Measurements from ENCODE around the gene ZNF79.

The ZNF79 gene

GRCh38 chr9:127398715-127399400 lies 25.3 kb upstream of the ZNF79 start:
- DNase-seq = no peak

- DNase-seq = no peak
These were observed 24.4 kb upstream of the ZNF79 start for GRCh38 chr9:127399736-127400269.

- no peak for DNase-seq
These were observed 21.6 kb upstream of the ZNF79 start for GRCh38 chr9:127402401-127403090.

- DNase-seq = no peak
These were observed 20.5 kb upstream of the ZNF79 start for GRCh38 chr9:127403507-127404192.

GRCh38 chr9:127404631-127405030 lies 19.6 kb upstream of the ZNF79 start:
- no peak for DNase-seq

GRCh38 chr9:127405344-127406125 lies 18.6 kb upstream of the ZNF79 start:
- no peak for DNase-seq

- no peak for DNase-seq
These were observed 17.2 kb upstream of the ZNF79 start for GRCh38 chr9:127406799-127407491.

- DNase-seq = no peak
These were observed 16.7 kb upstream of the ZNF79 start for GRCh38 chr9:127407492-127407843.

- no peak for DNase-seq
These were observed 13.1 kb upstream of the ZNF79 start for GRCh38 chr9:127411122-127411521.

GRCh38 chr9:127415141-127415540 lies 9.0 kb upstream of the ZNF79 start:
- DNase-seq = no peak

- no peak for DNase-seq
These were observed 8.5 kb upstream of the ZNF79 start for GRCh38 chr9:127415657-127416056.

GRCh38 chr9:127417131-127418036 lies 6.8 kb upstream of the ZNF79 start:
- DNase-seq = no peak

- no peak for DNase-seq
These were observed 6.1 kb upstream of the ZNF79 start for GRCh38 chr9:127418037-127418471.

GRCh38 chr9:127419348-127419747 lies 4.8 kb upstream of the ZNF79 start:
- no peak for DNase-seq

- no peak for DNase-seq
These were observed 3.1 kb upstream of the ZNF79 start for GRCh38 chr9:127421057-127421456.

GRCh38 chr9:127422133-127422782 lies 1.9 kb upstream of the ZNF79 start:
- no peak for DNase-seq

- no peak for DNase-seq
These were observed 1.4 kb upstream of the ZNF79 start for GRCh38 chr9:127422787-127423186.

- DNase-seq = no peak
These were observed 677 bp upstream of the ZNF79 start for GRCh38 chr9:127423476-127423933.

GRCh38 chr9:127424676-127424999 lies 456 bp downstream of the ZNF79 start:
- DNase-seq = no peak

- DNase-seq = no peak
These were observed 2.6 kb downstream of the ZNF79 start for GRCh38 chr9:127426756-127427155.

GRCh38 chr9:127428348-127428747 lies 4.2 kb downstream of the ZNF79 start:
- no peak for DNase-seq

All from kidney glomerular epithelial cell (primary cell).